ENCODE results near the gene HNRNPDL.

The HNRNPDL gene

DNA sequence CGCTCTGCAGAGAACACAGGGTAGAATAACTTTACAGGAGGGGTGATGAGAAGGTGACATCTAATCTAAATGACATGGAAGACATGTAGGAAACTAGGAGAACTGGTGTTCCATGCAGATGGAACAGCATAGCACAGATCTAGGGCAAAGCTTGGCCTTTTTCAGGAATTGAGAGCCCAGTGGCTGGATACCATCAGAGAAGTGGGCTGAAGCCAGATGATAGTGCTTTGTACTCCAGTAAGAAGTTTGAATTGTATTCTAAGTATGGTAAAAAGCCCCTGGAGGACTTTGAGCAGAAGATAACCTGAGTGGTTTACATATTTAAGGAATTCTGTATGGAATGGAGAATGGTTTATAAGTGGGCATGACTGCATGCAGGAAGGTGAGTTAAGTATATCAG, 33.0 kb upstream of the HNRNPDL start:
- no peak overlapping the region for H3K4me3 ChIP-seq (ENCODE audit: low read length)
- TF ChIP-seq, protein P1, sequence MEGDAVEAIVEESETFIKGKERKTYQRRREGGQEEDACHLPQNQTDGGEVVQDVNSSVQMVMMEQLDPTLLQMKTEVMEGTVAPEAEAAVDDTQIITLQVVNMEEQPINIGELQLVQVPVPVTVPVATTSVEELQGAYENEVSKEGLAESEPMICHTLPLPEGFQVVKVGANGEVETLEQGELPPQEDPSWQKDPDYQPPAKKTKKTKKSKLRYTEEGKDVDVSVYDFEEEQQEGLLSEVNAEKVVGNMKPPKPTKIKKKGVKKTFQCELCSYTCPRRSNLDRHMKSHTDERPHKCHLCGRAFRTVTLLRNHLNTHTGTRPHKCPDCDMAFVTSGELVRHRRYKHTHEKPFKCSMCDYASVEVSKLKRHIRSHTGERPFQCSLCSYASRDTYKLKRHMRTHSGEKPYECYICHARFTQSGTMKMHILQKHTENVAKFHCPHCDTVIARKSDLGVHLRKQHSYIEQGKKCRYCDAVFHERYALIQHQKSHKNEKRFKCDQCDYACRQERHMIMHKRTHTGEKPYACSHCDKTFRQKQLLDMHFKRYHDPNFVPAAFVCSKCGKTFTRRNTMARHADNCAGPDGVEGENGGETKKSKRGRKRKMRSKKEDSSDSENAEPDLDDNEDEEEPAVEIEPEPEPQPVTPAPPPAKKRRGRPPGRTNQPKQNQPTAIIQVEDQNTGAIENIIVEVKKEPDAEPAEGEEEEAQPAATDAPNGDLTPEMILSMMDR (IDR thresholded peaks at IDR 0.05; ENCODE audit: insufficient read depth, low read depth, low read length, missing control alignments): no peak
- DNase-seq (ENCODE audit: low read depth): no peak

DNA sequence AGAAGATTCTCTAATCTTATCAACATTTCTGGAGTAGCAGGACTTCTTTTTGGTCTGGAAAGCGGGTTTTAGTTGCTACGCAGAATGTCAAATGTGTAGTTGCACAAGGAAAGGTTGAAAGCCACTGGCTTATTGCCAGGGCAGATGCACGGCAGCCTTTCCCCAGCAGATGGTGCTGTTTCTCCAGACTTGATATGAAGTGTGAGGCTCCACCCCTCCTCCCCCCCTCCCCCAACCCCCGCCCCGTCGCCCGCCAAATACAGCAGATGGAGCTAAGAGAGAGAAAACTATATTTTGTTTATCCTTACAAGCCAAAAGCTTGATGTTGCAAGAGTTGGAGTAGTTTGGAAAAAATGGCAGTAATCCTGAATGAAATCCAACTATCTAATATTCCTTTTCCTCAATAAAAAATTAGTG, 32.2 kb upstream of the HNRNPDL start:
- TF ChIP-seq, protein P1 (IDR thresholded peaks at IDR 0.05; ENCODE audit: insufficient read depth, low read depth, low read length, missing control alignments): peak; percentile 82
- peak; percentile 82 for DNase-seq (ENCODE audit: low read depth)
- no peak overlapping the region for H3K4me3 ChIP-seq (ENCODE audit: low read length)

DNA sequence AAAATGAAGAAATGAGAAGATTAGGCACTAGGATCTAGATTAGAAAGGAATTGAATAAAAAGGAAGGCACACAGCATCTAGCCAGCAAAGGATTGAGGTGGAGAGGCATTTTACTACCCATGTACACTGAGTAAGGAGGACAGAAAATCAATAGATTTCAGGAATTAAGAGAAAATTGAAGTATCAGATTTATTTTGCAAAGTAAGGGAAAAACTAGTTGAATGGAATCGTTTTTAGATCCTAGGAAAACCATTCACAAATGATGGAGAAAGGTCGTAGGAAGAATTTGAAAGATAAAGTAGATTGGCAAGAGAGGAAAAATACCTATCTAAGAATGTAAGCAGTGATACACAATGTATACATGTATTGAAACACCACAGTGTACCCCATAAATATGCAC, 31.4 kb upstream of the HNRNPDL start:
- no peak for DNase-seq (ENCODE audit: low read depth)
- no peak overlapping the region for H3K4me3 ChIP-seq (ENCODE audit: low read length)
- TF ChIP-seq, protein P1 (IDR thresholded peaks at IDR 0.05; ENCODE audit: insufficient read depth, low read depth, low read length, missing control alignments): no peak

DNA sequence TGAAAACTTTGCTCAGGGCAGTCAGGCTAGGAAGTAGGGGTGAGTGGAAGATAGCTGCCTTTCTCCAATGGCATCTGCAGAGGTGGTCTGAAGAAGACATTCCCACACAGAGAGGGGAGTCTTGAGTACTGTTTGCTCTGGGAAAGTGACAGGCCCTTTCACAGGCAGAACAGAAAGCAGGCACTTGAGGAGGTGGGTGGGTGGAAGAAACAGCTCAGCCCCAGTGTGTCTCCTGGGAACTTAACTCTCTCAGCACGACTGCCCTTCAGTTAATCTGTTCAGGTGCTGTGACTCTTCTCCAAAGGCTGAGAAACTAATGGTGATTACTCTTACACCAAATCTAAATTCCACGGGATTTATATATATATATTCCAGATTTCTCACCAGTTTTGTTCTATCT, 28.5 kb upstream of the HNRNPDL start:
- no peak overlapping the region for H3K4me3 ChIP-seq (ENCODE audit: low read length)
- DNase-seq (ENCODE audit: low read depth): no peak
- TF ChIP-seq, protein P1 (IDR thresholded peaks at IDR 0.05; ENCODE audit: insufficient read depth, low read depth, low read length, missing control alignments): no peak

DNA sequence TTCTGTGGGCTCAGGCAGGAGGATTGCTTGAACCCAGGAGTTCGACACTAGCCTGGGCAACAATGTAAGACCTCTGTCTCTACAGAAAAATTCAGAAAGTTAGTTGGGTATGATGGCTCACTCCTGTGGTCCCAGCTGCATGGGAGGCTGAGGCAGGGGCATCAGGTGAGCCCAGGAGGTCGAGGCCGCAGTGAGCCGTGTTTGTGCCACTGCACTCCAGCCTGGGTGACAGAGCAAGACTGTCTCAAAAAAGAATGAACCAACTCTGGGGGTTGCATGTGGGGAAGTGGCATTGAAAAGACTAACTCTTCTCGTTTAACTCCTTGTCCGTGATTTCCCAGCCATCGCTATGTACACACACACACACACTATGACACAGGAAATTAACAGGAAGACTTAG, 27.0 kb upstream of the HNRNPDL start:
- H3K4me3 ChIP-seq (ENCODE audit: low read length): no peak overlapping the region
- no peak for DNase-seq (ENCODE audit: low read depth)
- TF ChIP-seq, protein P1 (IDR thresholded peaks at IDR 0.05; ENCODE audit: insufficient read depth, low read depth, low read length, missing control alignments): no peak

DNA sequence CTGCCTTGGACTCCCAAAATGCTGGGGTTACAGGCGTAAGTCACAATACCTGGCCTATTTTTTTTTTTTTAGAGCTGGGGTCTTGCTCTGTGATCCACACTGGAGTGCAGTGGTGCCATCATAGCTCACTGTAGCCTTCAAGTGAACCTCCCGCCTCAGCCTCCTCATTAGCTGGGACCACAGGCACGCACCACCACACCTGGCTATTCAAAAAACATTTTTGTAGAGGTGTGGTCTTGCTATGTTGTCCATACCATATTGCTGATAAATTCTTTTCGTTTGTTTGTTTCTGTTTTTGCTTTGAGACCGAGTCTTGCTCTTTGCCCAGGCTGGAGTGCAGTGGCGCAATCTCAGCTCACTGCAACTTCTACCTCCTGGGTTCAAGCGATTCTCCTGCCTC, 21.8 kb upstream of the HNRNPDL start:
- H3K4me3 ChIP-seq (ENCODE audit: low read length): no peak overlapping the region
- no peak for DNase-seq (ENCODE audit: low read depth)
- TF ChIP-seq, protein P1 (IDR thresholded peaks at IDR 0.05; ENCODE audit: insufficient read depth, low read depth, low read length, missing control alignments): no peak

DNA sequence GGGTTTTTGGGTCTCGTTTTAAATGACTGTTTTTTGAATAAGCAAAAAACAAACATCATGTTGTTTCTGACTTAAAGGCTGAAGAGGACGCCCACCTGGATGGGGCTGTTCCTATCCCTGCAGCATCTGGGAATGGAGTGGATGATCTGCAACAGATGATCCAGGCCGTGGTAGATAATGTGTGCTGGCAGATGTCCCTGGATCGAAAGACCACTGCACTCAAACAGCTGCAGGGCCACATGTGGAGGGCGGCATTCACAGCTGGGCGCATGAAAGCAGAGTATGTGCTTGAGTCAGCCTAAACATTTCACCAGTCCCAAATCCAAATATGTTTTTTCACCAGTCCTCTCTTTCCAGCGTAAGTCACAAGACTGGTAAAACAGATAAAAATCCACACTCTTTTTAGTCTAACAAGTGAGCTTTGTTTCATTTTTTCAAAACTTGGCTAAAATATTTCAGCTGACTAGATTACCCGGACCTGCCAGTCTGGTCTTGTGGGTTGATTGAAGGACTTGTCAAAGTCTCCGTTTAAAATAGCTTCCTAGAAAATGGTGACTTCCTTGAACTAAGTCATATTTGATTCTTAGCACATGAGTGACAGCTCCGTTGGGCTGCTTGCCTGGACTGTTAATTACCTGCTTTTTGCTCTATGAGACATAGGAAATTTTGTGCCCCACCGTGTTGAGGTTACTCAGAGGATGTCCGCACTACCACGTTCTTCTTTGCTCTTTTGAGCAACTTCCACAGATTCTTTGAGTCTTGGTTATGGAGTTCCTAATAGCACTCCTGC, 20.9 kb upstream of the HNRNPDL start:
- peak; percentile 15 for DNase-seq (ENCODE audit: low read depth)
- TF ChIP-seq, protein P1 (IDR thresholded peaks at IDR 0.05; ENCODE audit: insufficient read depth, low read depth, low read length, missing control alignments): no peak
- H3K4me3 ChIP-seq (ENCODE audit: low read length): no peak overlapping the region
